GM11168 (cell line): ENCODE data around the gene NKTR.
"Not testable (repeated sequence)": the region's sequence is repeated elsewhere in the genome, so short reads cannot be mapped to it uniquely, and the experiment has no call there.

Source experiments
- in situ Hi-C: fragments of 300-500 bp; cut with MboI; formaldehyde crosslinking; loops from one replicate; pipeline ENCODE4 v1.12.0; 2022; ENCODE audit warnings: low sequenced_read_pairs; ENCODE audit not compliant: unreplicated experiment

Gene NKTR

GRCh38 chr3:42593635-42594034 lies 6.9 kb upstream of the NKTR start:
- in situ Hi-C loops, result no loop called here

- in situ Hi-C loops, result no loop called here
Observed at GRCh38 chr3:42595682-42596081, 4.8 kb upstream of the NKTR start.

DNA sequence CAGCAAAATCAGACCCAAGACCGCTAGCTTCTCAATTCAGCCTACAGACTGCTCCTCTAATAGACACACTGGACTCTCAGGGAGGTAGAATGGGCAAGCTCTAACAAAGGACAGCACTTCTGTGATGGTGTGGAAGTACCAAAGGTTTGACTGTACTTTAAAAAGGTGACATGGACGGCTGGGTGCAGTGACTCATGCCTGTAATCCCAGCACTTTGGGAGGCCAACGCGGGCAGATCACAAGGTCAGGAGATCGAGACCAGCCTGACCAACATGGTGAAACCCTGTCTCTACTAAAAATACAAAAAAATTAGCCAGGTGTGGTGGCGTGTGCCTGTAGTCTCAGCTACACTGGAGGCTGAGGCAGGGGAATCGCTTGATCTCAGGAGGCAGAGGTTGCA lies 3.4 kb upstream of the NKTR start:
- in situ Hi-C loops, result not testable (repeated sequence)

DNA sequence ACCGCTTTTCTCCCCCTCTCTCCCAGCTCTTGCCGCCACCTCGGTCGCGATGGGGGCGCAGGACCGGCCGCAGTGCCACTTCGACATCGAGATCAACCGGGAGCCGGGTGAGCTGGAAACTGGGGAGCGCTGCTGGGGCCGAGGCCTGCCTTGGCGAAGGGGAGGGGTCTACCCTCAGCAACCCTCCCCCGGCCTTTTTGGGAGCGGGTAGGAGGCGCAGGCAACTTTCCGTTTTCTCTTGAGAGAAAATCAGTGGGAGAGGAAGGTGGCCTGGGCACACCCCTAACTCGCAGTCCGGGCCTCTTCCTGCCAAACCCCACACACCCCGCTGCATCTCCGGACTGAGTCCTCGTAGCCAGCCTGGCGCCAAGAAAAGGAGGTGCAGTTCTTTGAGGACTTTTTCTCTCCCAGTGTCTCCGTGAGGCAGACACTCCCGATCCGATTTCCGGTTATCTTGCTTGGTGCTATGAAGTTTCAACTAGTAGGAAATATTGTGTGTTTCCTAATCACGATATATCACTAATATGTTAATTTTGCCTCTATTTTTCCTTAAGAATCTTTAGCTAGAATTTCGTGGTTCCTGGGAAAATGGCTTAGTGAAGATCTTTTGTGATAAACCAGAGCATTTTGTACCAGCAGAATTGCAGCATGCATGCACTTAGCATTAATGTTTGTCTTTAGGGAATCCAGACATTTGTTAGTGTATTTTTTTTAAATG lies 631 bp downstream of the NKTR start:
- in situ Hi-C loops, result no loop called here

GRCh38 chr3:42601896-42602581 lies 1.6 kb downstream of the NKTR start:
- in situ Hi-C loops, result no loop called here

DNA sequence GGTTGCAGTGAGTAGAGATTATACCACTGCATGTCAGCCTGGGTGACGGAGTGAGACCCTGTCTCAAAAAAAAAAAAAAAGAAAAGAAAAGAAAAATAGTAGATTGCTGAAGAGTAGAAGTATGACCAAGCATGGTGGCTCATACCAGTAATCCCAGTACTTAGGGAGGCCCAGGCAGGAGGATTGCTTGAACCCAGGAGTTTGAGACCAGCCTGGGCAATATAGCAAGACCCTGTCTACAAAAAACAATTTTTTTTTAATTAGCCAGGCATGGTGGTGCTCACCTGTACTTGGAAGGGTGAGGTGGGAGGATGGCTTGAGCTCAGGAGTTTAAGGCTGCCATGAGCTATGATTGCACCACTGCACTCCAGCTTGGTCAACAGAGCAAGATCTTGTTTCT lies 2.5 kb downstream of the NKTR start:
- in situ Hi-C loops, result no loop called here

GRCh38 chr3:42605546-42606173 lies 5.2 kb downstream of the NKTR start:
- in situ Hi-C loops, result no loop called here

GRCh38 chr3:42608581-42608980 lies 8.1 kb downstream of the NKTR start:
- in situ Hi-C loops, result no loop called here

DNA sequence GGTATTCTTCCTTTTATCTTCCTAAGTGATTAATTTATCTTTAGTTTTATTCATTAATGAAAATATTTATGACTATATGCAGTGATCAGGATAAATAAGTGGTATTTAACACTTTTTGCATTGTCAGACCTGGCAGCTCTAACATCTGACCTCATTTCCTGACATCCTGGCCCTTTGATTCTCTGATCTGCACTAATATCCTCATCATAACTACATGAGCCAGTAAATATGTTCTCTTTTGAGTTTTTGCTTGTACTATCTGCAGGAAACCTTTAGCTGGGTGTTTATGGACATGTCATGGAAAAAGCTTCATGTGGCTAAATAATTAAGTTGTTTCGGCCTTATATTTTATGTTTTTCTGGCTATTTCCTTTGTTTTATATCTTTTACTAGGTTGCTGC lies 10.5 kb downstream of the NKTR start:
- in situ Hi-C loops, result no loop called here

- in situ Hi-C loops, result no loop called here
Observed at GRCh38 chr3:42612217-42612616, 11.7 kb downstream of the NKTR start.

- in situ Hi-C loops, result no loop called here
Observed at GRCh38 chr3:42612928-42613327, 12.4 kb downstream of the NKTR start.

DNA sequence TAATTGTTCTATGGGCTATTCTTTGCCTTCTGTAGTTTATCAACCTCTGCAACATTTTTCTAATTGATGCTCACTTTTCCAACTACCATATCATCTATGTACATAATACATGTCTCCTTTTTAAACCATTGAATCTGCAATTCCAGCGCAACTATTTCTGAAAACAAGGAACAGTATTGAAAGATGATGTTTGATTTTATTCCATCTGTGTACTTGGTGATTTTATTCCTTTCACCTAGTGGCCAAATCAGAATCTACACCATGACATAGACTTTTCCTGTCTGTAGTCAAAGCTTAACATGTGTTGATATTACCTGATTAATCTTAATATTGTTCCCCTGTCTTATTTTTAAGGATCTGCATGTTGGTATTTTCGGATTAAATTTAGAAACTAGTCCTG lies 13.0 kb downstream of the NKTR start:
- in situ Hi-C loops, result no loop called here

DNA sequence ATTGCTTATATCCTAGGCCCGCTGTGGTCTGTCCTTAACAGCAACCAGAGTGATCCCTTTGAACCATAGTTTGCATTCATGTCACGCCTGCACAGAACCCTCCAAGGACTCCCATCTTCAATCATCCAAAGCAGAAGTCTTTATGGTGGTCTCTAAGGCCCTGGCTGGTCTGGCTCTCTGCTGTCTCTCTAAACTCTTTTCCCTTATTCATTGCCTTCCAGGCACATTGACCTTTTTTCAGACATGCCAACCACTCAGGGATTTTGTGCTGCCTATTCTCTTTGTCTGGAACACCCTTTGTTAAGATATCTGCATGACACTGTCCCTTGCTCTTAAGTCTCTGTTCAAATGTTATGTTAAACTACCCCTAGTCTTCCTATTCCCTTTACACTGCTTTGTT lies 31.1 kb downstream of the NKTR start:
- in situ Hi-C loops, result no loop called here

DNA sequence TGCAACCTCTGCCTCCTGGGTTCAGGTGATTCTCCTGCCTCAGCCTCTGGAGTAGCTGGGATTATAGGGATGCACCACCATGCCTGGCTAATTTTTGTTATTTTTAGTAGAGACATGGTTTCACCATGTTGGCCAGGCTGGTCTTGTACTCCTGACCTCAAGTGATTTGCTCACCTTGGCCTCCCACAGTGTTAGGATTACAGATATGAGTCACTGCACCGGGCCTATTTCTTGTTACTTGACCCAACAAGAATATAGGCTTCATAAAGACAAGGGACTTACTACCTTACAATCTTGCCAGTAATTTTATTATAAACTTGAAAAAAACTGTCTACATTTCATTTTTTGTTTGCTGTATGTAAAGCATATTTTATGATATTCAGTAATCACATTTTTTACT lies 31.7 kb downstream of the NKTR start:
- in situ Hi-C loops, result no loop called here

DNA sequence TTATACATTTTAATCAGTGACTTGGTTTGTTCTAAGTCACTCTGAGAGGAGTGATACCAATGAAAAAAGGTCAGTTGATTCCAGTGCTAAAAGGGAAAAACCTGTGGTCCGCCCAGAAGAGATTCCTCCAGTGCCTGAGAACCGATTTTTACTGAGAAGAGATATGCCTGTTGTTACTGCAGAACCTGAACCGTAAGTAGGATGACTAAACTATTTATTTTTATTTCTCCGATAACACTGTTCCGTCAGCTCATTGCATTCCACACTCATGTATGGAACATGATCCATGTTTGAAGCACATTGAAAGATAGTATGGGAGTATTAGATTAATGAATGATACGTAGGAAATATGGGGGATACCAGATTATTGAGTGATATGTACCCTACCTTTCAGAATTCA lies 33.1 kb downstream of the NKTR start:
- in situ Hi-C loops, result no loop called here

- in situ Hi-C loops, result no loop called here
Observed at GRCh38 chr3:42635111-42635510, 34.6 kb downstream of the NKTR start.

DNA sequence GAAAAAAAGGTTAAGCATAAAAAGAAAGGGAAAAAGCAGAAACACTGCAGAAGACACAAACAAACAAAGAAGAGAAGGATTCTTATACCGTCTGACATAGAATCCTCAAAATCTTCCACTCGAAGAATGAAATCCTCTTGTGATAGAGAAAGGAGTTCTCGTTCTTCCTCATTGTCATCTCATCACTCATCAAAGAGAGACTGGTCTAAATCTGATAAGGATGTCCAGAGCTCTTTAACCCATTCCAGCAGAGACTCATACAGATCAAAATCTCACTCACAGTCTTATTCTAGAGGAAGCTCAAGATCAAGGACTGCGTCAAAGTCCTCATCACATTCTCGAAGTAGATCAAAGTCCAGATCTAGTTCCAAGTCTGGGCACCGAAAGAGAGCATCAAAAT lies 36.5 kb downstream of the NKTR start:
- in situ Hi-C loops, result no loop called here

DNA sequence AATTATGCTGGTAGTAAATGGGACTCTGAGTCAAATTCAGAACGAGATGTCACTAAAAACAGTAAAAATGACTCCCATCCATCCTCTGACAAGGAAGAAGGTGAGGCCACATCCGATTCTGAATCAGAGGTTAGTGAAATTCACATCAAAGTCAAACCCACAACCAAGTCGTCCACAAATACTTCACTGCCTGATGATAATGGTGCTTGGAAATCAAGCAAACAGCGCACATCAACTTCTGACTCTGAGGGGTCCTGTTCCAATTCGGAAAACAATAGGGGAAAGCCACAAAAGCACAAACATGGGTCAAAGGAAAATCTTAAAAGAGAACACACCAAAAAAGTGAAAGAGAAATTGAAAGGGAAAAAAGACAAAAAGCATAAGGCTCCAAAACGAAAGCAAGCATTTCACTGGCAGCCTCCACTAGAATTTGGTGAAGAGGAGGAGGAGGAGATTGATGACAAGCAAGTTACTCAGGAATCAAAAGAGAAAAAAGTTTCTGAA lies 37.9 kb downstream of the NKTR start:
- in situ Hi-C loops, result no loop called here

GRCh38 chr3:42639192-42639591 lies 38.7 kb downstream of the NKTR start:
- in situ Hi-C loops, result no loop called here

GRCh38 chr3:42640129-42640528 lies 39.6 kb downstream of the NKTR start:
- in situ Hi-C loops, result no loop called here

GRCh38 chr3:42640771-42641370 lies 40.4 kb downstream of the NKTR start:
- in situ Hi-C loops, result no loop called here
